ENCODE data around the gene ZNF768.
"Not testable (repeated sequence)": the region's sequence is repeated elsewhere in the genome, so short reads cannot be mapped to it uniquely, and the experiment has no call there.

Gene ZNF768

DNA sequence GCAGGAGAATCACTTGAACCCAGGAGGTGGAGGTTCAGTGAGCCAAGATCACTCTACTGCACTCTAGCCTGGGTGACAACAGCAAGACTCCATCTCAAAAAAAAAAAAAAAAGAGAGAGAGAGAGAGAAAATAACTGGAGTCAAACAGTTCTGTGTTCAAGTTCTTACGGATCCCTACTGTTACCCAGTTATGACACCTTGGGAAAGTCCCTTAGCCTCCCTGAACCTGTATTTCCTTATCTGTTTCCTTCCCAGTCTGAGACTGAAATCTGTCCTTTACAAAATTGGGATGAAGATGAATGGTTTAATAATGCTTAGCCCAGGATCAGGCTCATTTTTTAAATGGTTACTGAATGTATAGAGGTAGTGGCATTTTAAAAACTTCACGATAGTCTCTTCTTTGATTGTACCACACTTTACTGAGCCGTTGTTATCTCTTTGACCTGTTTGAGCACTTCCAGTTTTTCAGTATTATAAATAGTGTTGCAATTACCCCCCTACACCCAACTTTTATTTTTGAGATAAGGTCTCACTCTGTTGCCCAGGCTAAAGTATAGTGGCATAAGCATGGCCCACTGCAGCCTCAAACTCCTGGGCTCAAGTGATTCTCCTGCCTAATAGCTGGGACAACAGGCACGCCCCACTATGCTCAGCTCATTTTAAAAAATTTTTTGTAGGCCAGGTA, 17.1 kb downstream of the ZNF768 start:
- DNase-seq = no peak

- no peak for DNase-seq
Measured at GRCh38 chr16:30503403-30504296, 22.7 kb downstream of the ZNF768 start.

DNA sequence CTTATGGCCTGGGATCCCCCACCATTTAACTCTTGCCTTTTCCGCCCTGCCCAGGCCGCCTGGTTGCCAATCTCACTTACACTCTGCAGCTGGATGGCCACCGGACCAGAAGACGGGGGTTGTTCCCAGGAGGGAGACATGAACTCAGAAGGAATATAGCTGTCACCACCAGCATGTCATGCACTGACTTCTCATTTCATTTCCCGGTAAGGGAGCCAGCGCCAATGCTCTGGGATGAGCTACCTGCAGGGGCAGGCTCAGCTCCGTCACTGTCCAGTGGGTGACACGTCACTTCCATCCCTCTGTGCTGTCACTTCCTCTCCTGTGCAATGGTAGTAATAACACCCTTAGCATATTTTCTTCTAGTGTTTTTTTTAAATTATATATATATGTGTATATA, 27.1 kb downstream of the ZNF768 start:
- DNase-seq = no peak

DNA sequence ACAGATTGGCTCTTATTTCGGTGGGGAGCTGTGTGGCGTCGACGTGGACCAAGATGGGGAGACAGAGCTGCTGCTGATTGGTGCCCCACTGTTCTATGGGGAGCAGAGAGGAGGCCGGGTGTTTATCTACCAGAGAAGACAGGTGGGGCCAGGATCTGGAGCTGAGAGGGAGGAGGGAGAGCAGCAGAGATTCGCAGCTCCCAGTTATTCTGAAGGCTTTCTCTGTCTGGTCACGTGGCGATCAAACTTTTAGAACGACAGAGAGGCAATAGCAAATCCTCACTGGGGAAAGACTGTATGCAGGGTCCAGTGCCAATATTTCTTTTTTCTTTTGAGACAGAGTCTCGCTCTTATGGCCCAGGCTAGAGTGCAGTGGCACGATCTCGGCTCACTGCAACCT, 31.7 kb downstream of the ZNF768 start:
- peak; percentile 37 for DNase-seq

- no peak for DNase-seq
Measured at GRCh38 chr16:30493941-30494488, 32.4 kb downstream of the ZNF768 start.

DNA sequence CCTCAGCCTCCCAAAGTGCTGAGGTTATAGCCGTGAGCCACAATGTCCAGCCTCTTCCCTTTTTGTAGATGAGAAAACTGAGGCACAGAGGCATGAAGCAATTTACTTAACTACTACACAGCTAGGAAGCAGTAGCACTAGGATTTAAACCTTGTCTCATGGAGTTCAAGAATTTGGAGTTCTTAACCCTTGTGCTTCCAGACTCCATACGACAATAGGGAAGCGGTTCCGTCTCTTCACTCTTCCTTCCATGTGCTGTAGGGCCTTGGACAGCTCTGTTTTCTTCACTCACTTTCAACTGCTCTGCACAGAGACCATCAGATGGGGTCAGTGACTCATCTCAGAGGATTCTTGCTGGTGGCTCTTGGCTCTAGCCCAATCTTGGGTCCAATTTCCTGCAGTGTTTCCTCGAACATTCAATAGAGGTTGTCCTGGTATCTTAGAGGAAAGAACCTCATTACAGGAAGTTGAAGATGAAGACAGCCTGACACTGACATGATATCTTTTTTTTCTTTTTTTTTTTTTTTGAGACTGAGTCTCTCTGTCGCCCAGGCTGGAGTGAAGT, 34.5 kb downstream of the ZNF768 start:
- DNase-seq = no peak

- DNase-seq = no peak
Measured at GRCh38 chr16:30491229-30491628, 35.1 kb downstream of the ZNF768 start.

DNA sequence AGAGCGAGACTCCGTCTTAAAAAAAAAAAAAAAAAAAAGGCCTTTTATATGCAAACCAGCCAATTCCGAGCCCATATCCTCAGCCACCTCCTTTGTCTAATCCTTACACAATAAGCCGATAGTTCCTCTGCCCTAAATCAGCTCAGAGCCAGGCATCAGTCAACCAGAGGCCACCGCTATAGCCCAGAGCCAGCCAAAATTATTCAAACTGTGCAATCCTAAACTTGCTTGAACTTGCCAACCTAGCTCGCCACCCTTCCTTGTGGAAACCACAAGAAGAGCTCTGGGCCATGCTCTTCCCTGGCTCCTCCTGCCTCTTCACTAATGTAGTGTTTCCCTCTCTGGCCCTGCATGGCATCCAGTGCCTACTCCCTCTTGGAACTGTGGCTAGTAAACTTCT, 36.2 kb downstream of the ZNF768 start:
- DNase-seq = no peak

DNA sequence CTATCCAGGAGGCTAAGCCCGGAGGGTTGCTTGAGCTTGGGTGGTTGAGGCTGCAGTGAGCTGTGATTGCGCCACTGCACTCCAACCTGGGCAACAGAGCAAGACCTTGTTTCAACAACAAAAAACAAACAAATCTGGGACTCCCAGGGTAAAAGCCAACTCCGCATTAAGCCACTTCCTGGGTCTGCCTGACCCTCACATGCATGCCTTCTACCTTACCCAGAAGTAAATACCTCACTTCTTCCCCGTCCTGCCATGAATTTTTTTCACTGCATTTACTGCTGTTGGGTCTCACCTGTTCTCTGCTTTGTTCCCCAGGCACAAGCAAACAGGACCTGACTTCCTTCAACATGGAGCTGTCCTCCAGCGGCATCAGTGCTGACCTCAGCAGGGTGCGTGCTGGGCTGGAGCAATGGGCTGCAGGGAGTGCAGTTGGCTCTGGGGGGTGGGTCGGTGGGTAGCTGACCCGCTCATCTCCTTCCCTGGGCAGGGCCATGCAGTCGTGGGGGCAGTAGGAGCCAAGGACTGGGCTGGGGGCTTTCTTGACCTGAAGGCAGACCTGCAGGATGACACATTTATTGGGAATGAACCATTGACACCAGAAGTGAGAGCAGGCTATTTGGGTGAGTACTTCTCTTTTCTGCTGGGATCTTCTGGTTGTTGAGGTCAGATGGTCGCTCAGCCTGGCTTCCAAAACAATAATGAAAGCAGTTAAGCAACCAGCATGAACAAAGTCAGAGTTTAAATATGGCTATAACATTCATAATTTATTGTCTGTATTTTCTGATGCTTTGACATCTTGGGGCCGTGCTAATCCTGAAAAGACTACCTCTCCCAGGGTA, 37.4 kb downstream of the ZNF768 start:
- DNase-seq = peak; percentile 63

DNA sequence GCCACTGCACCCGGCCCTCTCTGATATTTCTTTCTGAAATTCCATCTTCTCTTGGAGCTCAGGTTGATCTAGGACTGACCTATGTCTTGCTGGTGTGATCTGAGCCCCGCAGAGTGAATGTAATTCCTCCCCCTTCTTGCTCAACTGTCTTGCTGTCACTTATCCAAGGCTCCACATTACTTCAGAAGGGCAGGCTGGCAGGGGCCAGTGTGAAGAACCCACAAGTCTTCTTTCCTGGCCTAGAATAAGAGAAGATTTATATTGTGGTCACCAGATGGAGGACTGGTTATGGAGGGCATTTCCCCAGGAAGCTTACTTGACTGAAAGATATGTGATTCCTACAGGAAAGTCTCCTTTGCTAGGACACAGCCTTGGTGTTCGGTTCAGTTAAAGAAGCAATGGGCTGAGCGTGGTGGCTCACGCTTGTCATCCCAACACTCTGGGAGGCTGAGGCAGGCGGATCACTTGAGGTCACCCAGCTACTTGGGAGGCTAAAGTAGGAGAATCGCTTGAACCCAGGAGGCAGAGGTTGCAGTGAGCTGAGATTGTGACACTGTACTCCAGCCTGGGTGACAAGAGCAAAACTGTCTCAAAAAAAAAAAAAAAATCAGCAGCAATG, 40.4 kb downstream of the ZNF768 start:
- no peak for DNase-seq

DNA sequence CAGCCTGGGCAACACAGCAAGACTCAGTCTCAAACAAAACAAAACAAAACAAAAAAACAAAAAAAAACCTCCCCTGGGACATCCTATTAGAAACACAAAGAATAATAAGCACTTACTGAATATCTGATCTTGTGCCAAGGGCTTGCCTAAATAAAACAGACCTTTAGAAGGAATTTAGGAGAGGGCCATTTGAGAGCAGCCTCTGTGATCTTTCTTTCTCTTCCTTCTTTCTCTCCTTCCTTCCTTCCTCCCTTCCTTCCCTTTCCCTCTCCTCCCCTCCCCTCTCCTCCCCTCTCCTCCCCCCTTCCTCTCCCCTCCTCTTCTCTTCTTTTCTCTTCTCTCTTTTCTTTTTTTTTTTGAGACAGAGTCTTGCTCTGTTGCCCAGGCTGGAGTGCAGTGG, 41.5 kb downstream of the ZNF768 start:
- no peak for DNase-seq

GRCh38 chr16:30482366-30482765, 44.0 kb downstream of the ZNF768 start:
- no peak for DNase-seq

- no peak for DNase-seq
Measured at GRCh38 chr16:30481381-30481780, 45.0 kb downstream of the ZNF768 start.

GRCh38 chr16:30478766-30479478, 47.4 kb downstream of the ZNF768 start:
- DNase-seq = no peak

DNA sequence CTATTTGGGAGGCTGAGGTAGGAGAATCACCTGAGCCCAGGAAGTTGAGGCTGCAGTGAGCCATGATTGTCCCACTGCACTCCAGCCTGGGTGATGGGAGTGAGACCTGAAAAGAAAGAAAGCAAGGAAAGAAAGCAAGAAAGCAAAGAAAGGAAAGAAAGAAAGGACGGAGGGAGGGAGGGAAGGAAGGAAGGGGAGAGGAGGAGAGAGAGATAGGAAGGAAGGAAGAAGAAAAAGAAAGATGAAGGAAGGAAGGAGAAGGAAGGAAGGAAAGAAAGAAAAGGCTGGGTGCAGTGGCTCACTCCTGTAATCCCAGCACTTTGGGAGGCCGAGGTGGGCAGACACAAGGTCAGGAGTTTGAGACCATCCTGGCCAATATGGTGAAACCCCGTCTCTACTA, 48.6 kb downstream of the ZNF768 start:
- DNase-seq = not testable (repeated sequence)

DNA sequence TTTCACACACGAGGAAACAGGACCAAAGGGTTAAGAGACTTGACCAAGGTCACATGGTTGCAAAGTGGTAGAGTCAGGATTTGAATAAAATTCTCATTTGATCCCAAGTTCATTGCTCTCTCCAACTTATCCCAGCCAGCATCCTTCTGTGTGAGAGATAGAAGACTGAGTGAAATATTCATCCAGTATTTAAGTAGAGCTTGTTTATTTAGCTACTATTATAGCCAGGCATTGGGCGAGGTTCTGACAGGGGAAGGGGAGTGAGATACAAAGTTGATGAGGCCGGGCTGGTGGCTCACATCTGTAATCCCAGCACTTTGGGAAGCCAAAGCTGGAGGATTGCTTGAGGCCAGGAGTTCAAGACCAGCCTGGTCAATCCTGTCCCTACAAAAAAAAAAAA, 49.4 kb downstream of the ZNF768 start:
- no peak for DNase-seq

GRCh38 chr16:30474684-30475083, 51.7 kb downstream of the ZNF768 start:
- DNase-seq = no peak

DNA sequence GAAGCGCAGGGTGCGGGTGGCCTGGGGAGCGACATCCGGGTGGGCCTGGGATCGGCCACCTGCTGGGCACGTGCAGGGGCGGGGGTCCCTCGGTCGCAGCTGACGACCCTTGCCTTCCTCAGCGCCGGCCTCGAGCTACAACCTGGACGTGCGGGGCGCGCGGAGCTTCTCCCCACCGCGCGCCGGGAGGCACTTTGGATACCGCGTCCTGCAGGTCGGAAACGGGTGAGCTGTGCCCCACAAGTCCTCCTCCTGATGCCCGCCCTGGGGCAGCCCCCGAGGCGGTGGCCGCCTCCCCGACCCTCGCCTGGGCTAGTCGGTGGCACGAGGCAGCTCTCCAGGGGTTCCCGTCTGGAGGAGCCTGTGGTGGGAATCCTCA, 52.3 kb downstream of the ZNF768 start:
- DNase-seq = no peak
